Inflammatory macrophage treated with lipopolysaccharide for 4 hours (primary cell): ENCODE measurements around the gene ZNF581.

Source experiments
- DNase-seq: peaks from one replicate; pipeline ENCODE4 v3.0.0-alpha.2; 2020

The ZNF581 gene

DNA sequence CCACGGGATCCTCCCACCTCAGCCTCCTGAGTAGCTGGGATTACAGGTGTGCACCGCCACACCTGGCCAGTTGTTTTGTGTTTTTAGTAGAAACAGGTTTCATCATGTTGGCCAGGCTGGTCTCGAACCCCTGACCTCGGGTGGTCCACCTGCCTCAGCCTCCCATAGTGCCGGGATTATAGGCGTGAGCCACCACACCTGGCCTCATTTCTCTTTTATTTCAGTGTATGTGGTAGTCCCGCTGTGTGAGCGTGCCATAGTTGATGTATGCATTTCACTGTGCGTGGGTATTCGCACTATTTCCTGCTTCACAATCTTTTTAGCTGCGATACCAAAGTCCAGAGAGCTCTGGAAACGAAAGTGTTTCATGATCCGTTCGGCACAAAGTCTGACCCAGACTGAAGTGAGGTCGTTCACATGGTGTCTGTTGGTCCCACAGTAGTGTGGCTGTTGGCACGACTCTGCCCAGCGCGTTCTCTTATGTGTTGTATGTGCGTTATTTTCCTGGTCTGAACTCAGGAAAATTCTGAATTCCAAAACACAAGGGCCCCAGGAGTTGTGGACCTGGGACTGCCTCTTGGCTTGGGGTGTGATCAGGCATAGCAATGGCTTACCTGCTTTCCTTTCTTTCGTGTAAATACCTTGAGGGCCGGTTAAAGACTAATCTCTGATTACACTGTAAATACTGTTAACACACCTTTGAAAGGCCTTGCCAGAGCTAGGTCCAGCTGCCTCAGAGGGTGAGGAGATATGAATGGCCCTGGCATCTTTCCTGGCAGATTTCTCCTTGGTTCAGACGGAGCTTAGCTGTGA, 40.2 kb downstream of the ZNF581 start:
- DNase-seq, result no peak

GRCh38 chr19:55684946-55685681, 41.7 kb downstream of the ZNF581 start:
- DNase-seq, result no peak

- DNase-seq, result no peak
These were observed 42.3 kb downstream of the ZNF581 start for GRCh38 chr19:55685776-55686175.

GRCh38 chr19:55686311-55687050, 43.0 kb downstream of the ZNF581 start:
- DNase-seq, result no peak

GRCh38 chr19:55687281-55688201, 44.1 kb downstream of the ZNF581 start:
- DNase-seq, result no peak

- no peak for DNase-seq
These were observed 45.2 kb downstream of the ZNF581 start for GRCh38 chr19:55688422-55689218.

DNA sequence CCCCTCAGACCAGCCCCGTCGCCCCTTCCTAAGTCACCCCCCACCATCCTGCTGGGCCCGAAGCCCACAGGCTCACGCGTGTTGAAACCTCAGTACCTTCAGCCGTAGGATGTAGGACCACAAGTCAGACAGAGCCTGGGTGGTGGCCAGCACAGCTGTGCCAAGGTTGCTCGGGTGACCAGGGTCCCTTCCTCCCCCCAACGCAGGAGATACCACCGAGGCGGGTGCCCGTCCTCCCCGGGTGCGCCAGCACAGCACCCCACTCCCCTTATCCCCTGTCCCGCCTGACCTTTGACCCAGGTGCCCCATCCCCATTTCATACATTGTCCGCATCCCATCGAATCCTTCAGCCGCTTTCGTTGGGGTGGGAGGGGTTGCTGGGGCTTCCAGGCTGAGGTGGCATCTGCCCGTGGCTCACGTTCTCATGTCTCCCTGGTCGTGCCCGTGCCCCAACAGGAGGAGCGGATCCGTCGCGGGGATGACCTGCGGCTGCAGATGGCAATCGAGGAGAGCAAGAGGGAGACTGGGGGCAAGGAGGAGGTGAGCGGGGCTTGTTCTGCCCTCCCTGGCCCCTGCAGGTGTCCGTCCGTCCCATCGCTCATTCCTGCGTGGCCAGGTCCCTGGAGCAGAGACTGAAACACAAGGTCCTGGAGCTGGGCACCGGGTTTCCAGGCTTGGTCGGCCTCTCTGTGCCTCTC, 46.1 kb downstream of the ZNF581 start:
- no peak for DNase-seq

GRCh38 chr19:55690109-55690768, 46.8 kb downstream of the ZNF581 start:
- no peak for DNase-seq

DNA sequence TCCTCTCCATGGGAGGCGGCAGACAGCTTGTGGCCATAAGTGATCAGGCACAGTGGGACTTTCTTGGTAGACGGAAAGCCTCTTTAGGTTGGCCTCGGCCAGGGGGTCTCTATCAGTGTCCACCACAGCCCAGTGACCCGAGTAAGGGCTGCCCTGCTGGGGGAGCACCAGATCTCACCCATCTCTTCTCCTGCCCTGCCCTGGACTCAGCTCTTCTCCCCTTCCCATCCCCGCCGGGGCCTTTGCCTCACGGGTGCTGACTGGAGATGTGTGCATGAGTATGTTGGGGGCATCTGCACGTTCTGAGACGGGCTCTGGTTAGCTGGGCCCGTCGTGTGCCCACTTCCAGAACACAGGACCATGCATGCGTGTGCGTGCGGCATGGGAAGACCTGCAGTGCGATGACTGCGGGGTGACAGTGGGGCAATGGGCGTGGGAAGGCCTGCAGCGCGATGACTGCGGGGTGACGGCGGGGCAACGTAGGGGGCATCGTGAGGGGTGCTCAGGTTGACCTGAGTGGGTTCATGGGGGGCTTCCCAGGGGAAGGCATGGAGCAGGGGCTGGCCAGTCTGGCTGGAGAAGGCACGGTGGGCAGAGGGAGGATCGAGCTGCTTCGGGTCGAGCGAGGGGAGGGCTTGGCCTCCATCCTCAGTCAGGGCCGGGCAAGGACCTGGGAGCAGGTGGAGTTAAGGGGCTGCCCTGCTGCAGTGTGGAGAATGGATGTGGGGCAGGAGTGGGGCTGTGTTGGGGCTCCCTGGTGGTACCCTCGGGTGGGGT, 47.5 kb downstream of the ZNF581 start:
- no peak for DNase-seq

GRCh38 chr19:55691561-55692481, 48.4 kb downstream of the ZNF581 start:
- no peak for DNase-seq

DNA sequence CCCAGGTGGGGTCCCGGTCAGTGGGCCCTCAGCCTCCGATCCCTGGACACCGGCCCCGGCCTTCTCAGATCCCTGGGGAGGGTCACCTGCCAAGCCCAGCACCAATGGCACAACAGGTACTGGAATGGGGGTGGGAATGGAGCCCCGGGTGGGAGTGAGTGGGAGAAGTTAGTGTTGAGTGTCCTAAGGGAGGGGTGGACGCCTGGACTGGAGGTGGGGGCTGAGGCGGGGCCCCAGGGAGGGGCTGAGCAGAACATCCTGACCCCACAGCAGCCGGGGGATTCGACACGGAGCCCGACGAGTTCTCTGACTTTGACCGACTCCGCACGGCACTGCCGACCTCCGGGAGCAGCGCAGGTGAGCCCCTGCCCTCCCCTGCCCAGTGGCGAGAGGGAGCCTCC, 49.2 kb downstream of the ZNF581 start:
- DNase-seq, result no peak

DNA sequence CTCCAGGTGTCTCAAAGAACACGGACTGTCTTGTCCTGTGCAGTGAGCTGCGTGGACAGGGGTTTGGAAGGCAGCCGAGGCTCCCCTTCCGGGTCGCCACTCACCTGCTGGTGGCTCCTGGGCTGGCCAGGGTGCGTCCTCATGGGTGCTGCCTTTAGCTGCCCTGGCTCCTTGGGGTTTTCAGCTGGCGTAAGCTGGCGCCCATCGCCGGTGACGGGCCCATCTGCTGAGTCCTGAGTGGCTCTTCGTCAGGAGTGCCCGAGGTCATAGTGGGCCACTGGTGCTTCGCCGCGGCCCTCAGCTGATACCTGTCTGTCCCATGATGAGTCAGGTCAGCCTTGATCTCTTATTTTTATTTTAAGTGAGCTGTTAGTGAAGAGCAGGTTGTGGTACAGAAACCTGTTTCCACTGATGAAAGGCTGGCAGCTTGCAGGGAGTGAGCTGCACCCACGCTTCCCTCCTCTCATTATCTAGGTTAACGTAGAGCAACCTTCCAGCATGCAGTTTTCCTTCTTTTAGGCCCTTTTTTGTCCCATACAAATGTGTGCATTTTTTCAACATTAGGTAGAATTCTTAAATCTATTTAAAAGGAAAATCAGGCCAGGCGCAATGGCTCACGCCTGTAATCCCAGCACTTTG, 50.0 kb downstream of the ZNF581 start:
- no peak for DNase-seq

DNA sequence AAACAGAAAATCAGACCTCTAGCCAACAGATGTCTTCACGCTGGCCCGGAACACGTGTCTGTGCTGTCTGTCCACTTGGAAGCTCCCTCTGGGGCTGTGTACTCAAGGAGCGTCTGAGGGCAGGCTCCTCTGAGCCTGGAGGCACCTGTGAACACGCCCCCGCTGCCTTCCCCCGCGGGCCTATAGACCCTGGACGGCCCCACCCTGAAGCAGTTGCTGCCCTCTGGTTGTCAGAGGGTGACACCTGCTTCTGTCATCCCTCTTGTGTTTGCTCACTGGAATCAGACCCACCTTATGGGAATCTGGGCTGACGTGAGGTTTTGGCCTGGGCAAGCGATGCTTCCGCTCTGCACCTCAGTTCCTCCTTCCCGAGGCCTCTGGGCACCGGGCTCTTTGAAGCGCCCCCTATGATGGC, 50.8 kb downstream of the ZNF581 start:
- DNase-seq, result no peak

DNA sequence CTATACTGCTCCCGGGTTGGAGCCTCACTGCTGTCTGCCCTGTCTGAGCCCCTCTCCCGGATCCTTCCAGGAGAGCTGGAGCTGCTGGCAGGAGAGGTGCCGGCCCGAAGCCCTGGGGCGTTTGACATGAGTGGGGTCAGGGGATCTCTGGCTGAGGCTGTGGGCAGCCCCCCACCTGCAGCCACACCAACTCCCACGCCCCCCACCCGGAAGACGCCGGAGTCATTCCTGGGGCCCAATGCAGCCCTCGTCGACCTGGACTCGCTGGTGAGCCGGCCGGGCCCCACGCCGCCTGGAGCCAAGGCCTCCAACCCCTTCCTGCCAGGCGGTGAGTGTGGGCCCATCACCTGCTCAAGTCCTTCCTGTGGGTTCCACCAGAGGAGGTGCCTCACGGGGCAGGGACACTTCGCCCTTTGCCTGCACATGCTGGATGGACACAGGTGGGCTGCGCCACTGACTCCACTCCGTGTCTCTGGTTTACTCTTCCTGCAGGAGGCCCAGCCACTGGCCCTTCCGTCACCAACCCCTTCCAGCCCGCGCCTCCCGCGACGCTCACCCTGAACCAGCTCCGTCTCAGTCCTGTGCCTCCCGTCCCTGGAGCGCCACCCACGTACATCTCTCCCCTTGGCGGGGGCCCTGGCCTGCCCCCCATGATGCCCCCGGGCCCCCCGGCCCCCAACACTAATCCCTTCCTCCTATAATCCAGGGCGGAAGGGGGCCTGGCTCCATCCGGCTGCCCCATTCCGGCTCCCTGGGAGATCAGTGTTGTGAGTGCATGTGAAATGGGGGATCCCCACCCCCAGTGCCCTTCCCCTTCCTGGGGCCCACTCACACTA, 51.4 kb downstream of the ZNF581 start:
- no peak for DNase-seq
